Renal pelvis (tissue), 4 donors: ENCODE results near the gene STAT4. TPM values are rescaled to one million over a fixed set of nuclear protein-coding genes. Genes with fewer than 3 reads are reported as not detected.

Source experiments
- DNase-seq: peaks from one replicate; pipeline ENCODE4 v3.0.0-alpha.2; 2013
- polyA plus RNA-seq, 3 donors: library from polyadenylated mRNA; unstranded; fragments of 120-200 nt; gene quantifications; one replicate each; pipeline ENCODE4 v1.2.1, GENCODE V29; 2013; ENCODE audit not compliant: insufficient read length in 3 of 3

STAT4 gene
- polyA plus RNA-seq, 3 donors = 6.3 to 9.9 (median 7.3) TPM

DNA sequence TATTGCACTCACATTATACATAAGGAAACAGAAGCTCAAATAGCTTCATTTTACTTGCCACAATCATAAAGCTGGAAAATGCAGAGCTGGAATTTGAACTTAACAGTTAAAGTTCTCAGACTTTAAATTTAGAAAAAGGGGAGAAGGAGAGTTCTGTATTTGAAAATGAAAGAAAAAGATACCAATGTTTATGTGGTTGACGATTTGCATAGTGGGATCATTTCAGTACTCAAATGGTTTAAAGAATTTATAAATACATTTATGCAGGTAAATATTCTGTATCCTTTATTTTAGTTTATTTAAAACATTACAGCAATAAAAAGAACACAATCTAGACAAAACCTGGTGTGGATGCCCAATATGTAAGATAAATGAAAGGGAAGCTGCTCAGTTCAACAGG, 25.5 kb upstream of the STAT4 start:
- DNase-seq = no peak

DNA sequence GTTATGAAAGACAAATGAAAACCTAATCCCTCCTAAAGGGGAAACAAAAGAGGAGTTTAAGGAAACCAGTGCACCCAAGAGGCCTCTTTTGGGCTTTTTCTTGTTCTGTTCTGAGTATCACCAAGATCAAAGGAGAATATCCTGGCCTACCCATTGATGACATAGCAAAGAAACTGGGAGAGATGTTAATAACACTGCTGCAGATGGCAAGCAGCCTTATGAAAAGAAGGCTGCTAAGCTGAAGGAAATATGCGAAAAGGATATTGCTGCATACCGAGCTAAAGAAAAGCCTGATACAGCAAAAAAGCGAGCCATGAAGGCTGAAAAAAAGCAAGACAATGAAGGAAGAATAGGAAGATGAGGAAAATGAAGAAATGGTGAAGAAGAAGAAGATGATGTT, 23.6 kb upstream of the STAT4 start:
- no peak for DNase-seq

DNA sequence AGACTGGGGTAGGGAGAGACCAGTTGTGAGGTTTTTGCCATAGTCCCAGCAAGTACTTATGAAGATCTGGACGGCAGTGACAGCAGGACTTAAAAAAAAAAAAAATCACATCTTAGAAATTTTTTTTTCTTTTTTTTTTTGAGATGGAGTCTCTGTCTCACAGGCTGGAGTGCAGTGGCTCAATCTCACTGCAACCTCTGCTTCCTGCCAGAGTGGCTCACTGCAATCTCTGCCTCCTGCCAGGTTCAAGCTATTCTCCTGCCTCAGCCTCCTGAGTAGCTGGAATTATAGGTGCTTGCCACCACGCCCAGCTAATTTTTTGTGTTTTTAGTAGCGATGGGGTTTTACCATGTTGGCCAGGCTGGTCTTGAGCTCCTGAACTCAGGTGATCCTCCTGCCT, 22.4 kb upstream of the STAT4 start:
- no peak for DNase-seq

DNA sequence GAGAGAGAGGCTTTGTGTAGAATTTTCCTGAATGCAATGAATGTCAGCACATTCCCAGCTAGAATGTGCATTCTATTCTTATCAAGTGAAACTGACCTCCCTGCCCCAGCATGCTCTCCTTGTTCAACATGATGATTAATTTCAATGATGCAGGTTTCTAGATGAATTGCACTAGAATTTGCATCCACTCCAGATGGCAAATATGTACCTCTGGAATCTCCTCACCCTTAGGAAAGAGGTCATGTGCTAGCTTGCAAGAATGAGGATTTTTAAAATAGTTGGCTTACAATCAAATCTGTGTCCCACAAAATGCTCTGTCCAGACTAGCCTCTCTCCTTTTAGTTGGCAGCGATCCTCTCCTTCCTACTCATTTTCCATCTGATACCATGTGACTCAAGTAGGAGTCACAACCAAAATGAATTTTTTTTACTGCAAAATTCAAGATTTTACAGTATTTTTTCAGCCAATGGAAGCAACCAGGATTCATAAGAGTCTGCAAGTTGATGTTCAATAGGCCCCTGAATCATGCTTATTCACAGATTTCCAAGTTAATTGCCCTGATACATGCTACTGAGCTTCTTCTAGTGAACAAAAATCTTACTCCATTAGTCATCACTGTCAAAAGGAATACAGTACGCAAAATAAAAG, 21.0 kb upstream of the STAT4 start:
- DNase-seq = no peak

DNA sequence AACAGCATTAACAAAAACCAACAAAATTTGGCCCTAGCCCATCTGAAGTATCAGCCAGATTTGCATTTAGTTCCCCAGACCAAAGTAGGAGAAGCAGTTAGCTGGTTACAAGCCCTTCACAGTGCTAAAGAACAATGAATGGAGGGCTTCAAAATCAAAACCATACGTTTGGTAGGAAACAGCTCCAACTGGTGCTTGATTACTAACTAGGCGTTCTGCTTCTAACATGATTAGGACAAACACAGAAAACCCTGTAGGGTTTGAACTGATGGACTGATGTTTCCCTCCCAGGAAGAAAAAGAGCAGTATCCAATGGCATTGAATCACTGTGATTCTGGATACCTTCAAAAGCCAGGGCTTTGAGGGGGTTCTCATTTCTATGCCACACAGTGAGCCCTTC, 20.5 kb upstream of the STAT4 start:
- DNase-seq = no peak

DNA sequence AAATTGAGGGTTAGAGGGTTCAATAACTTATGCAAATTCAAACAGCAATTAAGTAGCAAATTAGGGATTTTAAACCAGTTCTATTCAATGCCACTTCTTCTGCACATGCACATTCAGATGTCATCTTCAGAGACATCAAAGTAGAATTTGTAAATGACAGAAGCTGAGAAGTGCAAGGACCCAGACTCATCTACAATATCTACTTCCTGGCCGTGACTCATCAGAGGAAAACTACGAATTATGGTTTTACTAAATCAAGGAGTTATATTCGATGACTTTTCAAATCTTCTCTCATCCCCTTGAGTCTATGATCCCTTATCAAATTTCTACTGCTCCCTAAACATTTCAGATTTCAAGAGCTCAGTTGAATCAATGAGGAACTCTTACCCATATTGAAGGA, 20.0 kb upstream of the STAT4 start:
- DNase-seq = no peak

DNA sequence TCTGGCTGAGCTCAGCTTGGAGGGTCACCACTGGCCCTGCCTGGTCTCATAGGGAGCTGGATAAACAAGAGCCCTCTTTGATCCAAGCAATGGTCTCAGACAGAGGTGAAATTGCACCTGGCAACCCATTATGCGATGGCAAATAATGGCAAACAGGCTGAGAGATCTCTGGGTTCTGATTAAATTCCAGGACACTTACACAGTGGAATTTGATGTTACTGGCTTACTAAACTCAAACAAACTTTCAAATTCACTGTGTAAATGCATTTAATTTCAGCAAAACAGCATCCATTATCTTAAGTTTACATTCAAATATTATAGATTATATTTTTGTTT, 19.5 kb upstream of the STAT4 start:
- no peak for DNase-seq

DNA sequence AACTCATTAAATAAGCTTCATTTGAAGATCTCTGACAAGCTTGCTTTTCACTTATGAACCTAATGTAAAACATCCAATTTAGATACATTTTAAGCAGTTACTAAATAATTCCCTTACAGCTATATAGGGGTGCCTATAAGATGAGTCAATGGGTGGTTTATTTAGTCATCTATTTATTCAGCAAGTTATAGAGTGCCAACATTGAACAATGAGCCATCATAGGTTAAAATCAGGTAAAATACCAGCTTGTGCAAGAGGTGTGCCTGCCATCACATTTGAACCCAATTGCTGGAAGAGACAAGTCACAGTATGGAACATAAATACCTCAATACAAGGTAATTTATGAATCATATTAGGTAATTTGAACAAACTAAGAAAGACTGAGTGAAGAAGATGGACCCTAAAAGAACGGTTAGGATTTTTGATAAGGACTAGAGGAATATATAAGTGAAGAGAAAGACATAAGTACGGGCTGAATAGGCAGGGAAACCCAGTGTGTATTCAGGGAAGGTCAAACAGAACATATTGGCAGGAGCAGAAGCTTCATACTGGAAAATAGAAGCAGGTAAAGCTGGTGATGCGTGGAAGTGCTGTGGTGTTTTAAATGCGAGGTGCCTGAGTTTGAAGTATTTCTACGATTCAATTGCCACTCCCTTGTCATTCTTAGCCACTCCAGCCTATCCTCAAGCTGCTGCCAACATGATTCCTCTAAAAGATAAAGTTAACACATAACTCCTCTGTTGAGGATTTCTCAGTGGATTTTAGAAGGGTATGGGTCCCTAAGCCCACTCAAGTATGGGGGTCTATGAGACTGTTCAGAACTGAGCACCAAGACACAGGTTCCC, 18.9 kb upstream of the STAT4 start:
- DNase-seq = no peak

DNA sequence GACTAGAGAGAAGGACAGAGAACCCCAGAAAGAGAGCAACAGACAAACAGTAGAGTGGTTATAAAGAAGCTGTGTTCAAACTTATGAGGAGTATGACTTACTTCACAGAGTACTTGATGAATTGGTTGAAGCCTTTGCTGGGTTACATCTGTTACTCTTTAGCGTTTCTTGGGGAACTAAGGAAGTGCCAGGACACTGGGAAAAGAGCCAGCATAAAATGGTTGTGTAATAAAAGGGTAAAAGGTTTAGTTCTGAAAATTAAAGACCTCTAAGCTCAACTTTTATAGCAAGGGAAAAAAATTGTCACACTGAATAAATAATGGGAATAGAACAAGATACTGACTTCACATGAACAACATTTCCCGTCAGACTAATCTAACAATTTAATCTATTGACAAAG, 17.0 kb upstream of the STAT4 start:
- peak; percentile 58 for DNase-seq

DNA sequence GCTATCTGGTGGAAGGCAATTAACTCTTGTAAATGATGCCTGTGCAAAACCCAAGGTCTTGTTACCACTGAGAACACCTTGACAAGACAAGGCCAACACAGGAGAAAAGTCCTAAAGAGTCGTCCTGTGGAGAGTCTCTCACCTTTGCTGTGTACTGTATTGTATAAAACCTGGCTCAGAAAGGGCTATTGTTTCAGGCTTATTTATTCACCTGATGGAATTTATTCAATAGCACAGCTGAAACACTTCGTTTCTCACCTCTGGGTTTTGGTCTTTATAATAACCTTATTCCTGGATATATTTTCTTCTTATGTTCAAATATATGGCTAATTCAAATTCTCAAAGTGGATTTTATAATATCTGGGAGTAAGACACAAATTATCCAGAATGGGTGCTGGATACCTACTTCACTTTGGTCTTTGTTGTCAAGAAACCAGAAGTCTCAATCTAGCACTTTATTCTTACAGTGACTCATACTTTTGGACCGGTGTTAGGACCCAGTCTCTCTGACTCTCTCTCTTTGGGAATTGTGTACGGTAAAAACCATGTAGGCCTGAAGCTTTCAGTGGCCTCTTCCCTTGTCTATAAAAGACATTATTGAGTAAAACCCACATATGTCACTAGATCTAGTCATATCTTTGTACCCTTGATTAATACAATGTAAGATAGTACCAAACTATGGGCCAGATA, 16.1 kb upstream of the STAT4 start:
- no peak for DNase-seq

DNA sequence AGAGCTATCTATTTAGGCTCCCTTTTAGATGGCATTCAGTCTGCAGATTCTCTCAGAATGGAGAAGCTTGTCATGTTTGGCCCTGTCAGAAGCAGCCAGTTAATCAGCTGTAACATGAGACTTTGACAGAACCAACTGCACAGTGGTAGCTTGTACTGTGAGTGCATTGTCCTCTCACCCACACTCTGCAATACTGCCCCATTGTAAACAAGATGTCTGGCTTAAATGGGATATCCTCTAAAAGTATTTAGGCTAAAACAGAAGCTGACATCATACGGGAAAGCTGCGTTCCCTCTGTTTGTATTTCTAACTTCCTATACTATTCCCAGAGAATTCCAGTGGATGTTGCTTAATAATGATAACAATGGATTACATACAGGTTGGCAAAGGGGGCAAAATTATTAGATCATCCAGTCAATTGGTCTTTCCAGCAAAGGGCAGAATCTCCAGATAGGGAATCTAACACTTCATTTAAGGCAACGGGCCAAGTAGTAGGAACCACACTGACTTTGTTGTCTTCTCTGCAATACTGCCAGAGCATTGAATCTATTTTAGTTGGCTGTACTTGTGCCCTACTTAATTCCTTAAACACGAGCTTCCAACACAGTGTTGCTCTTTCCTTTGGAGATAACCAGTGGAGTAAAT, 15.4 kb upstream of the STAT4 start:
- no peak for DNase-seq

DNA sequence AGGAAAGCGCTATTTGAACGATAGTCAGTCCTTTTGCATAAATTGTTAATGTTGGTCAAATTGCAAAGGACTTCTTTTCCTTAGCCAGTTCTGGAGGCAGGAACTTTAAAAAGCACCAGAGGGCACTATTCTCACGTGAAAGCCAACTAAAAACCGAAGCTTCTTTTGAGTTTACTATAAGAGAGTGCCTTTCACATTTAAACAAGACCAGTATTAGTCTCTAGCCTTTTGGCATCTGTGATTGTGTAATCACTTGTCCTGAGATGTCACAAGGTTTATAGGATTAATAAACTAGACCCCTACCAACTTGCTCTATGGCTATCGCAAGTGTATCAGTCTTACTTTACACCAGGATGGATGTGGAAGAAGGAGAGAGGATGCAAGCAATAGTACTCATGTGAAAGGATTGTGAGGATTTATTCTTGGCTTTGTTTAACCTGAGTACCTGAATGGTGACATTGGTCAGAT, 14.4 kb upstream of the STAT4 start:
- peak; percentile 42 for DNase-seq

DNA sequence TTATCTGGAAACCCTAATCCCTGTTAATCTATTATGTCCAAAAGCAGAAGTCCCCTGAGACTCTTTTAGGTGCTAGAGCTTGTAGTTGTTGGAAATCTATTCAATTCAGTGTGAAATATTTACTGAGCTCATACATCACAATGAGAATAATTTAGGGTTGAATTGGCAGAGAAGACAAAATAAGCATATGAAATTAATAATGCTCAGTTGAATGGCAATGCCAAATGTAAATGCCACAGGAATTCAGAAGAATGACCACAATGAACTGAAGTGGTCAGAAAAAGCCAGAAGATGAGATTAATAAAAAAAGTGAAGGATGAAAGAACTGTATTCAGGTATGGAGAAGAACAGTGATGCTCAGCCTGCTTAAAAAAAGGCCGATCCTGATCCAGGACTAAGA, 8.0 kb upstream of the STAT4 start:
- DNase-seq = no peak

DNA sequence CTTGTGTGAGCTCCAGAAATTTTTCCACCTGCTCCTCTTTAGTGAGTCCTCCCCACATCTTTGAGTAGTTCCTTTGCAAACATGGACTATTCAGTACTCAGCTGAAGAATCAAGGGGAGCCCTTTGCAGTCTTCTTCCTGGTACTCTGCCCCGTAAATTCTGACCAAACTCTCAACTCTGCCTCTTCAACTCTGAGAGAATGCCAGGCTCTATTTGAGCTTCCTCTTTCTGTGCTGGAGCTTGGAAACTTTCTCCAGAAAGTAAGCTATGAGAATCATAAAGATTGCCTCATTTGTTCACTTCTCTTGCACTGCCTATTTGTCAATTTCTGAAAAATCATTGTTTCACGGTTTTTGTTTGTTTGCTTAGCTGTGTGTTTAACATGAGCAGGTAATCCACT, 7.4 kb upstream of the STAT4 start:
- no peak for DNase-seq

DNA sequence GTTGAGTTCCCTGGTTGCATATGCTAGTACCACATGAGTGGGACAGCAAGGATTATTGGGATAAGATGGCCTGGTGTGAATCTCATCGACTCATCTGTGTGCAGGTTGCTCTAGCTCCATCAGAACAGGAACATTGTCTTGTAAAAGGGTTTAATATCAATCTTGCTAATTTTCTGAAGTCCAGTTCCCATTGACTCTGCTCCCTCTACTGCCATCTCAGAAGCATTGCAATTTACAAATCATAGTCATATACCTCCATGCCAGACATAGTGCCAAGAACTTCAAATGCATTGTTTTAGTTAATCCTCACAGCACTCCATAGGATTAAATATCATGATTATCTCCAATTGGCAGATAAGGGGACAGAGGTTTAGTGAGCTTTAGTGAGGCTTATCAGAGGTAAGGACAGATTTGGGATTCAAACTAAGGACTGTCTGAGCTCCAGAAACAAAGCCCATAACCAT, 4.8 kb upstream of the STAT4 start:
- DNase-seq = no peak

DNA sequence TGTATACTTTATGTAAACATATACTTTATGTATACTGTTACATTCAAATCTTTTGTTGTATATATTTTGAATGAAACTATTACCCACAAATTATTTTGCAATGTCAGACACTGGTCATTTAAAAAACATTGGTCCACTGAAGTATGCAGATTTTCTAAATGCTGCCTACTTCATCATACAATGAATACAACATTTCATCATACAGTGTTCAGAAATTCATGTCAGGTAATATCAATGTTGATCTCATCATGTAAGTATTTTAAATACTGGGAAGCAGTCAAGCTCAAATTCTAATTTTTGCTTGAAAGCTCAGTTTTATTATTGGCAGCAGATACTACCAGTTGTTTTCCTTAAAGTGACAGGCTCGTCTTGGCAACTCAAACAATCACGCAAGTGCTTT, 2.9 kb upstream of the STAT4 start:
- no peak for DNase-seq

DNA sequence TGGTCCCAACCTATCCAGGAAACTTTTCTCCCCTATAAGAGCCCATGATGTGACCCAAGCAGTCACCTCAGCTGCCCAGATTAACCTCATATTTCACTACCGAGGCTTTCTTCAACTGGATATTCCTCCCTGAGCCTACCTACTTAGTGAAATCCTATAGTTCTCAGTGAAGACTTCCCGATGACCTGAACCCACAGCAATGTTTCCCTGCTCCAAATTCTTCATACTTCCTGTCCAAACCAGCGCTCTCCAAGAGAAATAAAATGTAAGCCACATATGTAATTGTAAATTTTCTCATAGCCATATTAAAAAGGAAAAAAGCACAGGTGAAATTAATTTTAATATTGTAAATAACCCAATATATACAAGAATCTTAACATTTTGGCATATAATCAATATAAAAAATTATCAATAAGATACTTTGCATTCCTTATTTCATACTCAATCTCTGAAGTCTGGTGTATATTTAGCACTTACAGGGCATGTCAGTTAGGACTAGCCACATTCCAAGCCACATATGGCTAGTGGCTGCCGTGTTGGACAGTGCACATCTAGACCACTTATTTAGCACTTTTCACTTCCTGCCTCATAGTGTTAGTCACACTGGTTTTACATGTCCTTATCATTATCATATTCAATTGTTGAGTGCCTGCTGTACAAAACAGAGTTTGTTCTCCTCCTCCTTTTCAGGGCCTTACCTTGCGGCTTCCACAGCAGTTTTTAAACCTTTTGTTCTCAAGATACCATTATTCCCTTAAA, 1.9 kb upstream of the STAT4 start:
- no peak for DNase-seq

DNA sequence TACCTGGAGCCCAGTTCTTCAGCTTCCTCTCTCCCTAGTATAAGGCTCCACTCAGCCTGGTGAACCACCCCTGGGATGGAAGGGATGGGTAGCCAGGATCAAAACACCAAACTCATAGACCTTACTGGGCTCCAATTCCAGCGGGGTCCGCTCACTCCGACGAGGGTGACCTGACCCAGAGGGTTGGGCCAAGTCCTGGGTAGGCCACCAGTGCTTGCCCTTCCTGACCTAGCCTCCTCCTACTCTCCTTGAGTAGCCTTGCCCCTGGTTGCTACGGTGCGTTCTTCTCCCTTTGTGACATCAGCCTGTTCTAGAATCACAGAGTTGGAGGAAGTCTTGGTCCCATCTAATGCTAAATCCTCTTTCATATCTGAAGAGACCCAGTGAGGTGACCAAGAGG, 537 bp upstream of the STAT4 start:
- no peak for DNase-seq

DNA sequence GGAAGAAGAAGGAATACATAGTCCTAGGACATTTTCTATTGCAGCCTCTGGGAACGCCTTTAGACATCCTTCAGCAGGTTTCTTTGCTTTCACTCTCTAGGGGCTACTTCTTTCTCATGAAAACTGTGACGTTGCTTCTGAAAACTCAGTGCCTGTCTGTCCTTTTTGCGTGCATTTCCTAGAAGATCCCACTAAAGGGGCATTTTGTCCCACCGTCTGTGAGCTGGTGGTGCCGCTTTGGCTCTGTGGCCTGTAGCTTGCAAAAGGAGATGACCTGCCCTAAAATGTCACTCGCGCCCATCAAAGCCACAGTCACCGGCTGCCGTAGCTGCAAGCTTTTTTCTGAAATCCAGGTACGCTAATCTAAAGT, 579 bp downstream of the STAT4 start:
- no peak for DNase-seq

DNA sequence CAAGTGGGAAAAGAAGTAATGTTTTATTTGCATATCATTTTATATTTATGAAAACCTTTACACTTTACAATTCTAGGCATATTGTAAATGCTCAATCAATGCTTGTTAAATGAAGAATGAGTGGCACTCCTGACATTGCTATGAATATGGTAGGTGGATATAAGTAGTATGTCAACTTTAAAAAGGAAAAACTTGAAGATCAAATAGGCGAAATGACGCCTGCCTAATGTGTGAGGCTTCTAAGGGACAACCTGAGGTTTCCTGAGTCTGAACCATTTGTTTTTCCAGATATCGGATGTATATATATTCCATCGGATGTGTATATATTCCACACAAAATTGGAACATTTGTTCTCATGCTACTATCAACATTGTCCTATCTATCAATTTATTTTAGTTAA, 1.4 kb downstream of the STAT4 start:
- DNase-seq = no peak

DNA sequence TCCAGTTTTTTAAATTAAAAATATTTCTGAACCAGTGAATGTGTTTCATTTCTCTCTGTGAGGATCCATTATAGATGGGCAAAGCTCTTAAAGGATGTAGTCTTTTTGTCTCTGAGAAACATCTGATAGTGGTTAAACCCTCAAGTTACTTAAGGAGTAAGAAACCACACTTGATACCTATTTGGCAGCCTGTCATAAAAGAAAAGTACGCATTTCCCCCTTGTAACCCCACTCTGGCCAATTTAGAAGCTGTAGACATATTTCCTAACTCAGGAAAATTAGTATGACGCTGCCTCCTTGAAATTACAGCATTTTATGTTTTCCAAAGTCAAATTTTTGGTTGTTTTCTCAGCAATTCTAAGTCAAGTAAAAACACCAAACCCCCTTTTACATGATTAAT, 2.0 kb downstream of the STAT4 start:
- no peak for DNase-seq

DNA sequence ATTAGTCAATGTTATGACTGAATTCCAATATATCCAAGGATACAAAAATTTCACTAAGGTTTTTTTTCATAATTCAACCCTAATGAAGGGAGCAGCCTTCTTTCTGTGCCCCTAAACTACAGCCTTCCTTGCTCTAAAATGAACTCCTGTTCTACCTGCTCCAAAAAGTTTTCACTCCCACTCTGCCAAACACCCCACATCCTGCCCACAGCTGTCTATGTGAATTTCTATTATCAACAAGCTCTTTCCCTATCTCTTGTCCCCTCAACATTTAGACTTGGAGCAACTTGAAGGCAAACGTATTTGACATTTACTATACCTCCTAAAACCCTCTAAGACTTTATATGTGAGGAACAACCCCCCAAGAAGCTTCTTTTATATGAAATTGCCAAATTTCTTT, 2.5 kb downstream of the STAT4 start:
- DNase-seq = no peak
